Ishikawa (cell line): ENCODE data around the gene TAC4.
A peak's percentile ranks its signal among the peaks of the same experiment; 100 is the strongest.

Experiments
- CEBPB ChIP-seq: IDR thresholded peaks from 2 replicates; pipeline ENCODE4 v1.6.1; 2012
- CREB1 ChIP-seq: IDR thresholded peaks from 2 replicates; pipeline ENCODE4 v1.6.1; 2012; ENCODE audit warnings: low read depth
- EGR1 ChIP-seq: IDR thresholded peaks from 2 replicates; pipeline ENCODE4 v1.6.1; 2012
- EP300 ChIP-seq: IDR thresholded peaks from 2 replicates; pipeline ENCODE4 v1.6.1; 2012; ENCODE audit warnings: borderline replicate concordance
- FOXM1 ChIP-seq: IDR thresholded peaks from 2 replicates; pipeline ENCODE4 v1.6.1; 2012; ENCODE audit warnings: low read depth, borderline replicate concordance
- NFIC ChIP-seq: IDR thresholded peaks from 2 replicates; pipeline ENCODE4 v1.6.1; 2012
- RAD21 ChIP-seq: IDR thresholded peaks from 2 replicates; pipeline ENCODE4 v1.6.1; 2012; ENCODE audit warnings: low read depth
- TAF1 ChIP-seq: IDR thresholded peaks from 2 replicates; pipeline ENCODE4 v1.6.1; 2012; ENCODE audit warnings: low read depth, mild to moderate bottlenecking
- TCF12 ChIP-seq: IDR thresholded peaks from 2 replicates; pipeline ENCODE4 v1.6.1; 2012; ENCODE audit warnings: low read depth
- TEAD4 ChIP-seq: IDR thresholded peaks from 2 replicates; pipeline ENCODE4 v1.6.1; 2012
- YY1 ChIP-seq: IDR thresholded peaks from 2 replicates; pipeline ENCODE4 v1.6.1; 2012; ENCODE audit warnings: low read depth
- ZBTB7A ChIP-seq: IDR thresholded peaks from 2 replicates; pipeline ENCODE4 v1.6.1; 2012; ENCODE audit warnings: low read depth
- TF ChIP-seq, protein P1 (sequence below): IDR thresholded peaks from 2 replicates; pipeline ENCODE4 v1.6.1; 2012
- TF ChIP-seq, protein P2 (sequence below): IDR thresholded peaks from 2 replicates; pipeline ENCODE4 v1.6.1; 2012
- TF ChIP-seq, protein P3 (sequence below): IDR thresholded peaks from 2 replicates; pipeline ENCODE4 v1.6.1; 2012; ENCODE audit warnings: low read depth, mild to moderate bottlenecking

The TAC4 gene

DNA sequence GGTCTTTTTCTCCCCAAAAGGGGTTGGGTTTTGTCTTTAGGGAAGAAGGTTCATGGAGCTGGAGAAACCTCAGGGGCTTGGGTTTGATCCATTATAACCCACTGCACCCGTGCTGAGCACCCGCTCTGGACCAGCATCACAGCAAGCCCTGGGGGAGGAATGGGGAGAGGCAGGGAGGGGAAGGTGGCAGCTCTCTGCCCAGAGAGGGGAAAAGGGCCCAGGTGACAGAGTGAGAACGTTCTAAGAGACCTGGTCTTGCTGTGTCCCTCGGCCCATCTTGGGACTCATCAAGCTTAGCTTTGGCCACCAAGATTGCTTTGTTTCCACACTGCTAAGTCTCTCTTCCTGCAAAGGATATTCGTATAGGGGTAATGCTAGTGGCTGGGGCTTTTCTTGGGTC, 38.2 kb upstream of the TAC4 start:
- TF ChIP-seq, protein P1, sequence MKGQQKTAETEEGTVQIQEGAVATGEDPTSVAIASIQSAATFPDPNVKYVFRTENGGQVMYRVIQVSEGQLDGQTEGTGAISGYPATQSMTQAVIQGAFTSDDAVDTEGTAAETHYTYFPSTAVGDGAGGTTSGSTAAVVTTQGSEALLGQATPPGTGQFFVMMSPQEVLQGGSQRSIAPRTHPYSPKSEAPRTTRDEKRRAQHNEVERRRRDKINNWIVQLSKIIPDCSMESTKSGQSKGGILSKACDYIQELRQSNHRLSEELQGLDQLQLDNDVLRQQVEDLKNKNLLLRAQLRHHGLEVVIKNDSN, result no peak
- no peak for TF ChIP-seq ZBTB7A
- no peak for TF ChIP-seq NFIC
- TF ChIP-seq TCF12, result no peak
- TF ChIP-seq, protein P2, sequence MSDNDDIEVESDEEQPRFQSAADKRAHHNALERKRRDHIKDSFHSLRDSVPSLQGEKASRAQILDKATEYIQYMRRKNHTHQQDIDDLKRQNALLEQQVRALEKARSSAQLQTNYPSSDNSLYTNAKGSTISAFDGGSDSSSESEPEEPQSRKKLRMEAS, result no peak
- no peak for TF ChIP-seq EP300
- no peak for TF ChIP-seq CEBPB
- TF ChIP-seq, protein P3, sequence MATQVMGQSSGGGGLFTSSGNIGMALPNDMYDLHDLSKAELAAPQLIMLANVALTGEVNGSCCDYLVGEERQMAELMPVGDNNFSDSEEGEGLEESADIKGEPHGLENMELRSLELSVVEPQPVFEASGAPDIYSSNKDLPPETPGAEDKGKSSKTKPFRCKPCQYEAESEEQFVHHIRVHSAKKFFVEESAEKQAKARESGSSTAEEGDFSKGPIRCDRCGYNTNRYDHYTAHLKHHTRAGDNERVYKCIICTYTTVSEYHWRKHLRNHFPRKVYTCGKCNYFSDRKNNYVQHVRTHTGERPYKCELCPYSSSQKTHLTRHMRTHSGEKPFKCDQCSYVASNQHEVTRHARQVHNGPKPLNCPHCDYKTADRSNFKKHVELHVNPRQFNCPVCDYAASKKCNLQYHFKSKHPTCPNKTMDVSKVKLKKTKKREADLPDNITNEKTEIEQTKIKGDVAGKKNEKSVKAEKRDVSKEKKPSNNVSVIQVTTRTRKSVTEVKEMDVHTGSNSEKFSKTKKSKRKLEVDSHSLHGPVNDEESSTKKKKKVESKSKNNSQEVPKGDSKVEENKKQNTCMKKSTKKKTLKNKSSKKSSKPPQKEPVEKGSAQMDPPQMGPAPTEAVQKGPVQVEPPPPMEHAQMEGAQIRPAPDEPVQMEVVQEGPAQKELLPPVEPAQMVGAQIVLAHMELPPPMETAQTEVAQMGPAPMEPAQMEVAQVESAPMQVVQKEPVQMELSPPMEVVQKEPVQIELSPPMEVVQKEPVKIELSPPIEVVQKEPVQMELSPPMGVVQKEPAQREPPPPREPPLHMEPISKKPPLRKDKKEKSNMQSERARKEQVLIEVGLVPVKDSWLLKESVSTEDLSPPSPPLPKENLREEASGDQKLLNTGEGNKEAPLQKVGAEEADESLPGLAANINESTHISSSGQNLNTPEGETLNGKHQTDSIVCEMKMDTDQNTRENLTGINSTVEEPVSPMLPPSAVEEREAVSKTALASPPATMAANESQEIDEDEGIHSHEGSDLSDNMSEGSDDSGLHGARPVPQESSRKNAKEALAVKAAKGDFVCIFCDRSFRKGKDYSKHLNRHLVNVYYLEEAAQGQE, result no peak
- TF ChIP-seq TAF1, result no peak
- TF ChIP-seq TEAD4, result no peak
- no peak for TF ChIP-seq YY1
- no peak for TF ChIP-seq FOXM1
- no peak for TF ChIP-seq RAD21

DNA sequence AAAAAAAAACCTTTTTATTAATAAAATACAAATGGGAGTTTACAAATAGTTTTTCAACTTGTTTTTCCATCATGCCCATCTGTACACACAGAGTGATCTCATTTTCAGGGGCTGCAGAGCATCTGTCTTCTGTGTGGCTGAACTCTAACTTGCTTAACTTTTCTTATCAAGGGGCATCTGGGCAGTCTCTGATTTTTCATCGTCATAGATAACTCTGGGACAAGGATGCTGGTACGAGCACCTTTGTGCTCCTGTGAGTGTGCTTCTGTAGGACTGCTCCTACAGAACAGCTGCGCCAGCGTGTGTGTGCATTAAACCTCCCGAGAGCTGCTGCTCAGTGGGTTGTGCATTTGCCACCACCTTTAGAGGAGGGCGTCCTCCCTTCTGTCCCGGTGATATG, 34.6 kb upstream of the TAC4 start:
- TF ChIP-seq FOXM1 (no peak), CEBPB (no peak), TCF12 (no peak), TEAD4 (no peak), CREB1 (no peak)
- TF ChIP-seq, protein P1, result no peak
- TF ChIP-seq, protein P3, result no peak

DNA sequence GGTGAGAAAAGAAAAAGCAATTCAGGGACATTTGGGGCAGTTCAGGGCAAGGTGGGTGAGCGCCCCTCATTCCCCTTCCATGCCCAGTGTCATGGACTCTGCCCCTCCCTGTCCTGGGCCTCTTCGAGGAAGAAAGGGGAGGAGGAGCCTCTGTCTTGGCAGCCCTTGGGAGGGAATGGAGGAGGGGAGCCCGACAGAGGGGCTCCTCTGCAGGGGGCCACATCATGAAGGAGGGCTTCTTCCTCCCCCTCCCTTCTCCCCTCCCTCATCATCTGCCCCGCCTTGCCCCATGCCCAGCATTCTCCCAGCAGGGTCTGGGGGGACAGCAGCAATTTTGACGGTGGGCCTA, 33.2 kb upstream of the TAC4 start:
- no peak for TF ChIP-seq EGR1
- TF ChIP-seq, protein P2, result no peak
- no peak for TF ChIP-seq RAD21
- TF ChIP-seq TCF12, result no peak
- no peak for TF ChIP-seq FOXM1
- TF ChIP-seq, protein P1, result no peak
- TF ChIP-seq ZBTB7A, result no peak
- no peak for TF ChIP-seq TEAD4

DNA sequence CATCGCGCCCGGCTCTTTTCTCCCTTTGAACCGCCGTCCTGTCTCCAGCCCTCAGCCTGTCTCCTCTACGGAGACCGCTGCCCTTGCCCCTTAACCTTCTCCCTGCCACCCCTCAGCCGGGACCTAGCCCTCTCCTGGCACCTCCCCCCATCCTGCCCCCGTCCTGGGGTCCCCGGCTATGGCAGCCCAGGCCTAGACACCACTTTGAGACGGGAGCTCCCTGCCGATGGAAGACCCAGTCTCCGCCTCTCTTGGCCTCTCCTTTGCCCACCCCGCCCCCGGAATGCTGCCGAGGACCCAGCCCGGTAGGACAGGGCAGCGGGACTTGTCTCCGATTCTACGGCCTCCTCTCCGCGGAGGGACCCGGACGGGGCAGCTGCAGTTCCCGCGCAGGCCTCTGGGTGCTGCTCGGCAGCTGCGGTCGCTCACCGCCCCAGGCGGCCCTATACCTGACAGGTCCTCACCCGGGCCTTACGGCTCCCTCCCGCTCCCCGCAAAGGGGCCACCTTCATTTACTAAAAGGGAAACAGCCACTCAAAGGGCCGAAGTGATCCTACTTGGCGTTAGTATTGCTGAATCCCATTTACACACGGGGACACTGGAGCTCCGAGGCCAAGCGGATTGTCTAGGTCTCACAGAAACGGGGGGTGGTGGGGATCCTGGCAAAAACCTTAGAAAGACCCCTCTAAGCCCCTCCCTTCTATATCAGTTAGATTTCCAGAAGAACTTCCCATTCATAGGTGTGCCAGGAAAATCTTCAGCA, 32.6 kb upstream of the TAC4 start:
- no peak for TF ChIP-seq EGR1
- 0 out of 2 replicates have a peak, but pooled peaks have one; percentile 37 for TF ChIP-seq TEAD4
- TF ChIP-seq TCF12, result peak; percentile 48; the same call in 1 of the 2 replicates
- TF ChIP-seq NFIC, result peak; percentile 13; the same call in 1 of the 2 replicates
- TF ChIP-seq ZBTB7A, result peak; percentile 70; the same call in 1 of the 2 replicates
- TF ChIP-seq, protein P2, result 0 out of 2 replicates have a peak, but pooled peaks have one; percentile 14
- TF ChIP-seq FOXM1, result no peak; the same call in 1 of the 2 replicates
- TF ChIP-seq RAD21, result peak; percentile 94
- 0 out of 2 replicates have a peak, but pooled peaks have one; percentile 26 for TF ChIP-seq TAF1
- TF ChIP-seq YY1, result no peak
- TF ChIP-seq, protein P1, result no peak
